ENCODE results near the gene TTYH2.

Gene TTYH2

GRCh38 chr17:74212209-74212912, 1.0 kb upstream of the TTYH2 start:
- H3K27me3 ChIP-seq (ENCODE audit: control insufficient read depth in 1 of 2, insufficient read depth in 2 of 2, low read length in 2 of 2): peaks cover 5 to 13% of the 10 kb centered on the region in 2 donors
- H3K27ac ChIP-seq (ENCODE audit: low read depth, low read length): no peak overlapping the region
- peak overlapping the region; percentile 75 to 79 for H3K4me3 ChIP-seq (ENCODE audit: low read depth in 1 of 2, low read length in 2 of 2)
- H3K36me3 ChIP-seq (ENCODE audit: control insufficient read depth in 1 of 2, insufficient read depth in 2 of 2, low read length in 2 of 2): peaks cover 10 to 37% of the 10 kb centered on the region in 2 donors
- peak overlapping the region; percentile 69 to 79 for H3K9ac ChIP-seq (ENCODE audit: low read depth in 1 of 2, low read length in 2 of 2)
- peaks cover 21 to 53% of the 10 kb centered on the region in 2 donors for H3K4me1 ChIP-seq (ENCODE audit: control insufficient read depth in 1 of 2, insufficient read depth in 2 of 2, low read length in 2 of 2)
- no peaks in the 10 kb centered on the region for H3K9me3 ChIP-seq (ENCODE audit: control insufficient read depth in 1 of 2, low read length in 2 of 2)

GRCh38 chr17:74213861-74214391, 555 bp downstream of the TTYH2 start:
- peaks cover 5 to 13% of the 10 kb centered on the region in 2 donors for H3K27me3 ChIP-seq (ENCODE audit: control insufficient read depth in 1 of 2, insufficient read depth in 2 of 2, low read length in 2 of 2)
- H3K36me3 ChIP-seq (ENCODE audit: control insufficient read depth in 1 of 2, insufficient read depth in 2 of 2, low read length in 2 of 2): peaks cover 8 to 21% of the 10 kb centered on the region in 2 donors
- peaks cover 21 to 49% of the 10 kb centered on the region in 2 donors for H3K4me1 ChIP-seq (ENCODE audit: control insufficient read depth in 1 of 2, insufficient read depth in 2 of 2, low read length in 2 of 2)
- H3K27ac ChIP-seq (ENCODE audit: low read depth, low read length): no peak overlapping the region
- no peaks in the 10 kb centered on the region for H3K9me3 ChIP-seq (ENCODE audit: control insufficient read depth in 1 of 2, low read length in 2 of 2)
- peak overlapping the region in 1 of 2 donors; percentile 10 for H3K9ac ChIP-seq (ENCODE audit: low read depth in 1 of 2, low read length in 2 of 2)
- peak overlapping the region; percentile 55 to 63 for H3K4me3 ChIP-seq (ENCODE audit: low read depth in 1 of 2, low read length in 2 of 2)

- Histone ChIP-seq H3K9ac (ENCODE audit: low read depth in 1 of 2, low read length in 2 of 2) (peak overlapping the region in 1 of 2 donors; percentile 10), H3K4me1 (ENCODE audit: control insufficient read depth in 1 of 2, insufficient read depth in 2 of 2, low read length in 2 of 2) (peaks cover 21 to 49% of the 10 kb centered on the region in 2 donors), H3K27me3 (ENCODE audit: control insufficient read depth in 1 of 2, insufficient read depth in 2 of 2, low read length in 2 of 2) (peaks cover 5 to 13% of the 10 kb centered on the region in 2 donors), H3K27ac (ENCODE audit: low read depth, low read length) (no peak overlapping the region), H3K4me3 (ENCODE audit: low read depth in 1 of 2, low read length in 2 of 2) (peak overlapping the region; percentile 55 to 63), H3K36me3 (ENCODE audit: control insufficient read depth in 1 of 2, insufficient read depth in 2 of 2, low read length in 2 of 2) (peaks cover 5 to 14% of the 10 kb centered on the region in 2 donors), H3K9me3 (ENCODE audit: control insufficient read depth in 1 of 2, low read length in 2 of 2) (no peaks in the 10 kb centered on the region)
These were observed 1.3 kb downstream of the TTYH2 start for GRCh38 chr17:74214484-74215341.

- Histone ChIP-seq H3K9ac (ENCODE audit: low read depth in 1 of 2, low read length in 2 of 2) (no peak overlapping the region), H3K9me3 (ENCODE audit: control insufficient read depth in 1 of 2, low read length in 2 of 2) (no peaks in the 10 kb centered on the region), H3K27me3 (ENCODE audit: control insufficient read depth in 1 of 2, insufficient read depth in 2 of 2, low read length in 2 of 2) (peaks cover 5 to 13% of the 10 kb centered on the region in 2 donors), H3K4me3 (ENCODE audit: low read depth in 1 of 2, low read length in 2 of 2) (no peak overlapping the region), H3K27ac (ENCODE audit: low read depth, low read length) (no peak overlapping the region), H3K36me3 (ENCODE audit: control insufficient read depth in 1 of 2, insufficient read depth in 2 of 2, low read length in 2 of 2) (peaks cover 5 to 7% of the 10 kb centered on the region in 2 donors), H3K4me1 (ENCODE audit: control insufficient read depth in 1 of 2, insufficient read depth in 2 of 2, low read length in 2 of 2) (peaks cover 21 to 49% of the 10 kb centered on the region in 2 donors)
These were observed 2.0 kb downstream of the TTYH2 start for GRCh38 chr17:74215342-74215727.

- H3K27me3 ChIP-seq (ENCODE audit: control insufficient read depth in 1 of 2, insufficient read depth in 2 of 2, low read length in 2 of 2): peaks cover 5 to 13% of the 10 kb centered on the region in 2 donors
- H3K4me3 ChIP-seq (ENCODE audit: low read depth in 1 of 2, low read length in 2 of 2): no peak overlapping the region
- no peak overlapping the region for H3K27ac ChIP-seq (ENCODE audit: low read depth, low read length)
- peaks cover 14 to 41% of the 10 kb centered on the region in 2 donors for H3K4me1 ChIP-seq (ENCODE audit: control insufficient read depth in 1 of 2, insufficient read depth in 2 of 2, low read length in 2 of 2)
- H3K9ac ChIP-seq (ENCODE audit: low read depth in 1 of 2, low read length in 2 of 2): no peak overlapping the region
- H3K36me3 ChIP-seq (ENCODE audit: control insufficient read depth in 1 of 2, insufficient read depth in 2 of 2, low read length in 2 of 2): no peaks in the 10 kb centered on the region
- H3K9me3 ChIP-seq (ENCODE audit: control insufficient read depth in 1 of 2, low read length in 2 of 2): no peaks in the 10 kb centered on the region
These were observed 3.1 kb downstream of the TTYH2 start for GRCh38 chr17:74216505-74216904.

- Histone ChIP-seq H3K36me3 (ENCODE audit: control insufficient read depth in 1 of 2, insufficient read depth in 2 of 2, low read length in 2 of 2) (no peaks in the 10 kb centered on the region), H3K9ac (ENCODE audit: low read depth in 1 of 2, low read length in 2 of 2) (no peak overlapping the region)
These were observed 3.8 kb downstream of the TTYH2 start for GRCh38 chr17:74217037-74217730.

GRCh38 chr17:74217888-74218287, 4.5 kb downstream of the TTYH2 start:
- H3K9ac ChIP-seq (ENCODE audit: low read depth in 1 of 2, low read length in 2 of 2): no peak overlapping the region
- H3K4me1 ChIP-seq (ENCODE audit: control insufficient read depth in 1 of 2, insufficient read depth in 2 of 2, low read length in 2 of 2): peaks cover 8 to 28% of the 10 kb centered on the region in 2 donors
- no peak overlapping the region for H3K4me3 ChIP-seq (ENCODE audit: low read depth in 1 of 2, low read length in 2 of 2)
- no peak overlapping the region for H3K27ac ChIP-seq (ENCODE audit: low read depth, low read length)
- no peaks in the 10 kb centered on the region for H3K36me3 ChIP-seq (ENCODE audit: control insufficient read depth in 1 of 2, insufficient read depth in 2 of 2, low read length in 2 of 2)
- H3K27me3 ChIP-seq (ENCODE audit: control insufficient read depth in 1 of 2, insufficient read depth in 2 of 2, low read length in 2 of 2): peaks cover 5 to 11% of the 10 kb centered on the region in 2 donors
- no peaks in the 10 kb centered on the region for H3K9me3 ChIP-seq (ENCODE audit: control insufficient read depth in 1 of 2, low read length in 2 of 2)

More at GRCh38 chr17:74217037-74217730, 3.8 kb downstream of the TTYH2 start:
- no peak overlapping the region for H3K4me3 ChIP-seq (ENCODE audit: low read depth in 1 of 2, low read length in 2 of 2)
- H3K27ac ChIP-seq (ENCODE audit: low read depth, low read length): no peak overlapping the region
- H3K4me1 ChIP-seq (ENCODE audit: control insufficient read depth in 1 of 2, insufficient read depth in 2 of 2, low read length in 2 of 2): peaks cover 8 to 35% of the 10 kb centered on the region in 2 donors
- no peaks in the 10 kb centered on the region for H3K9me3 ChIP-seq (ENCODE audit: control insufficient read depth in 1 of 2, low read length in 2 of 2)
- H3K27me3 ChIP-seq (ENCODE audit: control insufficient read depth in 1 of 2, insufficient read depth in 2 of 2, low read length in 2 of 2): peaks cover 5 to 13% of the 10 kb centered on the region in 2 donors

- H3K4me3 ChIP-seq (ENCODE audit: low read depth in 1 of 2, low read length in 2 of 2): no peak overlapping the region
- no peak overlapping the region for H3K9ac ChIP-seq (ENCODE audit: low read depth in 1 of 2, low read length in 2 of 2)
- peaks cover 5 to 11% of the 10 kb centered on the region in 2 donors for H3K27me3 ChIP-seq (ENCODE audit: control insufficient read depth in 1 of 2, insufficient read depth in 2 of 2, low read length in 2 of 2)
- no peaks in the 10 kb centered on the region for H3K9me3 ChIP-seq (ENCODE audit: control insufficient read depth in 1 of 2, low read length in 2 of 2)
- H3K36me3 ChIP-seq (ENCODE audit: control insufficient read depth in 1 of 2, insufficient read depth in 2 of 2, low read length in 2 of 2): no peaks in the 10 kb centered on the region
- peaks cover 8 to 25% of the 10 kb centered on the region in 2 donors for H3K4me1 ChIP-seq (ENCODE audit: control insufficient read depth in 1 of 2, insufficient read depth in 2 of 2, low read length in 2 of 2)
- H3K27ac ChIP-seq (ENCODE audit: low read depth, low read length): no peak overlapping the region
These were observed 5.1 kb downstream of the TTYH2 start for GRCh38 chr17:74218436-74218835.

GRCh38 chr17:74219576-74220133, 6.3 kb downstream of the TTYH2 start:
- Histone ChIP-seq H3K4me1 (ENCODE audit: control insufficient read depth in 1 of 2, insufficient read depth in 2 of 2, low read length in 2 of 2) (peaks cover 1 to 15% of the 10 kb centered on the region in 2 donors), H3K36me3 (ENCODE audit: control insufficient read depth in 1 of 2, insufficient read depth in 2 of 2, low read length in 2 of 2) (no peaks in the 10 kb centered on the region), H3K4me3 (ENCODE audit: low read depth in 1 of 2, low read length in 2 of 2) (no peak overlapping the region), H3K27ac (ENCODE audit: low read depth, low read length) (no peak overlapping the region), H3K9ac (ENCODE audit: low read depth in 1 of 2, low read length in 2 of 2) (no peak overlapping the region), H3K9me3 (ENCODE audit: control insufficient read depth in 1 of 2, low read length in 2 of 2) (no peaks in the 10 kb centered on the region), H3K27me3 (ENCODE audit: control insufficient read depth in 1 of 2, insufficient read depth in 2 of 2, low read length in 2 of 2) (peaks cover 3 to 5% of the 10 kb centered on the region in 2 donors)
